T-helper 17 cell (primary cell): Measurements from ENCODE around the gene NR2C1. TPM values are rescaled to one million over a fixed set of nuclear protein-coding genes. Genes with fewer than 3 reads are reported as not detected.

Experiments
- ATAC-seq: fragments of 150-1000 bp; cut with Tn5 transposase; 2 replicates; pipeline ENCODE4 v1.10.0; 2021; ENCODE audit warnings: mild to moderate bottlenecking, moderate library complexity
- DNase-seq, 3 donors: peaks; one replicate each; pipeline versions ENCODE4 v3.0.0 to v3.0.0-alpha.2; 2020 to 2021
- H3K9me3 ChIP-seq: one replicate; pipeline ENCODE4 v1.7.0; 2013; ENCODE audit warnings: low read length, mild to moderate bottlenecking; ENCODE audit not compliant: control insufficient read depth, poor library complexity, severe bottlenecking
- H3K27ac Mint-ChIP-seq: one replicate; pipeline ENCODE4 v1.8.0; 2022; ENCODE audit warnings: mild to moderate bottlenecking, moderate library complexity, mixed read lengths
- H3K27me3 Mint-ChIP-seq: one replicate; pipeline ENCODE4 v1.8.0; 2022; ENCODE audit warnings: mixed read lengths
- H3K36me3 Mint-ChIP-seq: one replicate; pipeline ENCODE4 v1.8.0; 2022; ENCODE audit warnings: low read depth, mixed read lengths
- H3K4me1 Mint-ChIP-seq: one replicate; pipeline ENCODE4 v1.8.0; 2022; ENCODE audit warnings: mild to moderate bottlenecking, mixed read lengths
- H3K4me3 Mint-ChIP-seq: one replicate; pipeline ENCODE4 v1.8.0; 2022; ENCODE audit warnings: mild to moderate bottlenecking, moderate library complexity, mixed read lengths
- total RNA-seq, 4 donors: library from RNA in 2 of 4; stranded (reverse) in 2 of 4; gene quantifications; one replicate each; pipeline ENCODE4 v1.2.3 and lab custom pipeline; 2022 to 2026

NR2C1 gene
- total RNA-seq (10 to 100 TPM; 49.9 to 55.6 TPM), total RNA-seq (lab: John Stamatoyannopoulos, UW) (42.4 to 43.2 reads per million in 2 donors)

DNA sequence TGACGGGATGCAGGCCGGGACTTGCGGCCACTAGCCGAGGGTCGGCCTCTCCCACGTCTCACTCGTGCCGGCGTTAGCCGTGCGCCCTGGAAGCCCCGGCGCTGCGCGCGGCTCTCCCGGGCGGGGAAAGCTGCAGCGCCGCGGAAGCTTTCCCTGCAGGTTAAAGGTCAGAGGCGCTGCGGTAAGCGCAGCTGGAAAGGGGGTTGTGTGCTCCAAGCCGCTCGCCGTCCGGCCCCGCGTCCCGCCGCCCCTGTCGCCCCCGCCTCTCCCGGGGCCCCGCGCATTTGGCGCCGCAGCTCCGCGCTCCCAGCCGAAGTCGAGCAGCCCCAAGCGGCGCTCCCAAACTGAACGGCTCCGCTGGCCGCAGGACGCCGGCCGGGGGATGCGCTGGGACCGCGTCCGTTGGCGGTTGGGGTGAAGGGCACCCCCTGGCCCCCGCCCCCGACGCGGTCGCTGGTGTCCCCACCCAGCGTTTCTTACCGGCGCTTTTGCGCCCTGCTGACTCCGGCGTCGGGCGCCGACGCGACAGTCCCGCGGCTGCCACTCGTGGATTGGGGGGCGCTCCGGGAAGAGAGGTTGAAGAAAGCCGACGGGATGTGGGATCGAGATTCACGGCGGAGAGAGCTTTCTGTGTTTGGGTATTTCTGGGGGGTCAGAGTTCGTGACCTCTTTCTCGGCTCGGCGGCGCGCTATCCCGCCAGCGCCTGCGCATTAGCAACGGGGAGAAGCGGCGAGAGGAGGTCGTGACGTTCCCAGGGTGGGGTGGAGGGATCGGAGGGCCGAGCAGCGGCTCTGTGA lies at the start of gene NR2C1:
NR2C1 (minus strand) TSS at position 719 of the 798 bp plus-strand sequence. CDS start 6,234 bp downstream, outside the sequence.
- H3K9me3 ChIP-seq = no peaks in the 10 kb centered on the region
- no peaks in the 10 kb centered on the region for H3K27me3 Mint-ChIP-seq
- peak within 1 kb of the TSS; percentile 91 for H3K4me3 Mint-ChIP-seq
- DNase-seq (peak; percentile 85 to 90 (median 89)), ATAC-seq (peak; percentile 98)
- no peaks in the 10 kb centered on the region for H3K36me3 Mint-ChIP-seq
- H3K4me1 Mint-ChIP-seq = peaks cover 14% of the 10 kb centered on the region
- H3K27ac Mint-ChIP-seq = peak within 1 kb of the TSS; percentile 88

DNA sequence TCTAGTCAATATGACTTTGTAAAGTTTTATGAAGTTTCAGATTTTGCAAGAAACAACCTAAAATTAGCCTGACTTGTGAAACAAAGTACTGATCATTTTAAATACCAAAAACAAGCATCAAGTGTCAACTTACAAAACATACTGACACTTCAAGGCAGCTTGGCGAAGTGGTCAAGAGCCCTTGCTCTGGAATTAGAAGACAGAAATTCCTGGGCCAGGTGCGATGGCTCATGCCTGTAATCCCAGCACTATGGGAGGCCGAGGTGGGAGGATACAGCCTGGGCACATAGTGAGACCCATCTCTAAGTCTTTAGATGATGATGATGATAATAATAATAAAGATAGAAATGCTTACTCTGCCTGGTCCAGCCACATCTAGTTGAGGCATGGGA lies 45.4 kb upstream of the NR2C1 start:
- DNase-seq (no peak), ATAC-seq (no peak)
- H3K4me1 Mint-ChIP-seq = peaks cover 2% of the 10 kb centered on the region
- H3K4me3 Mint-ChIP-seq = no peak overlapping the region
- no peaks in the 10 kb centered on the region for H3K36me3 Mint-ChIP-seq
- H3K27me3 Mint-ChIP-seq = no peaks in the 10 kb centered on the region
- H3K9me3 ChIP-seq = no peaks in the 10 kb centered on the region
- no peak overlapping the region for H3K27ac Mint-ChIP-seq

DNA sequence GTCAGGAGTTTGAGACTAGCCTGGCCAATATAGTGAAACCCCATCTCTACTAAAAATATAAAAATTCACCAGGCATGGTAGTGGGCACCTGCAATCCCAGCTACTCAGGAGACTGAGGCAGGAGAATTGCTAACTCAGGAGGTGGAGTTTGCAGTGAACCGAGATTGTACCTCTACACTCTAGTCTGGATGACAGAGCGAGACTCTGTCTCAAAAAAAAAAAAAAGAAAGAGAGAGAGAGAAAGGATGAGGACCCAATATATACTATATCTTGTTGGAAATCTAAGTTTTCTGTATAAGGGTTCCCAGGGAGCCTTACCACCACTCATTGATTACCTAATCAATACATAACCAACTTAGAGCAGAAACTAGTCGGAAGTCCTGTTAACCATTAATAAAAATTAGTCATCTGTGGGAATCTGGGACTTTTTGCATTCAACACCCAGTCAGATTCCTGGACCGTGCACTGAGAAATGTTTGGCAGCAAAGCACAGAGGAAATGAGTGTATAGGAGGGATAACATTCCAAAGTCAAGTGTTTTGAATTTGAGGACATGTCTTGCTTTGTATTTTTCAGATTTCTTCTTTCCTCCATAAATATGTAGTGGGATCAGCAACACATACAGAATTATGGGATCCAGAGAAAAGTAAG lies 44.8 kb upstream of the NR2C1 start:
- Mint-ChIP-seq H3K27me3 (no peaks in the 10 kb centered on the region), H3K4me1 (peaks cover 2% of the 10 kb centered on the region), H3K4me3 (no peak overlapping the region), H3K36me3 (no peaks in the 10 kb centered on the region), H3K27ac (no peak overlapping the region)
- no peak for DNase-seq
- H3K9me3 ChIP-seq = no peaks in the 10 kb centered on the region
- ATAC-seq = no peak

DNA sequence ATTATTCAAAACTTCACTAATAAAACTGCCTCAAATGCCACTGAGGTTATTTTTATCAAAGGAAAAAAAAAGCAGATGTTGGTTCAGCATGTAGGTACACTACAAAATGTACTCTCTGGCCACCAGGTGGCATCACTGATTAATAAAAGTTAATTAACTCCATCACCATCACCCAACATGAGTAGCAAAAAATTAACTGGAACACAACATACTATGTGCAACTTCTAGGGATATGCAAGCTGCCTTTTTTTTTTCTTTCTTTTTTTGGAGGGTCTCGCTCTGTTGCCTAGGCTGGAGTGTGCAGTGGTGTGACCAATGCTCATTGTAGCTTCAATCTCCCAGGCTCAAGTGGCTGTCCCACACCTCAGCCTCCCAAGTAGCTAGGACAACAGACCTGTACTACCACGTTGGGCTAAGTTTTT lies 43.8 kb upstream of the NR2C1 start:
- Mint-ChIP-seq H3K36me3 (no peaks in the 10 kb centered on the region), H3K4me3 (no peak overlapping the region), H3K4me1 (peaks cover 2% of the 10 kb centered on the region), H3K27me3 (no peaks in the 10 kb centered on the region), H3K27ac (peak overlapping the region; percentile 87)
- no peaks in the 10 kb centered on the region for H3K9me3 ChIP-seq
- ATAC-seq (peak; percentile 87), DNase-seq (peak; percentile 20 to 44 (median 32))

DNA sequence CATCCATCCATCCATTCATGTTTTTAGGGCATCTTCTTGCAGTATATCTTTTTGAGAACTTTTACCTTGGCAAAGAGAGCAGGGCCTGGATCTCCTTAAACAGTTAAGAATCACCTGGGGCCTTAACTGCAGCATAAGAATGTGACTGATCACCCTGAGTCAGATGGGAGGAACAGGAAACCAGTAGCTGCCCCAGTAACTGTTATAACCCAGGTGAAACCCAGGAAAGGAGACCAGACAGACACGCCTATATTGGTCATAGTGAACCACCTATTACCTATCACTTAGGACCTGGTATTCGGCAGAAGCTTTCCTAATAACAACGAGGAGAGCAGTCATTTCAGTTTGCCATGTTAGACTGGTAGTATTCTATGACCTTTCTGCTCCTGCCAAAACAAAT lies 43.4 kb upstream of the NR2C1 start:
- H3K4me3 Mint-ChIP-seq = no peak overlapping the region
- H3K27me3 Mint-ChIP-seq = no peaks in the 10 kb centered on the region
- DNase-seq (no peak), ATAC-seq (peak; percentile 85)
- no peaks in the 10 kb centered on the region for H3K9me3 ChIP-seq
- no peaks in the 10 kb centered on the region for H3K36me3 Mint-ChIP-seq
- H3K27ac Mint-ChIP-seq = peak overlapping the region; percentile 87
- peaks cover 2% of the 10 kb centered on the region for H3K4me1 Mint-ChIP-seq

DNA sequence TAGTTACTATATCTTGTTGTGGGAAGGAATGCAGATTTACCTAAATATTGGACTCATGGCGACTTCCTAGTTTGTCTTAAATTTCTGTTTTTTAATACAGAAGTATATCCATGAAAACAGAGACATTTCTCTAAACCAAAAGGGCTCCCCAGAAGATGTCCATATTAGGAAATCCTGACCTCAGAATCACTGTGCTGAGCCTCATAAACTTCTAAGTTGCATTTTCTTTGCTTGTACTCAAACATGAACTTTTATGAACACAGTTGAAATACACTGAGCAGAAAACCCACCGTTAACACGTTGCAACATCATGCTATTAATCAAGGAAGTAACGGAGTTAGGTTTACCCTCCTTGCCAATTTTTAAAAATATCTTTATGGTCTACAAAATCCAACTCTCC lies 42.9 kb upstream of the NR2C1 start:
- H3K4me3 Mint-ChIP-seq = no peak overlapping the region
- H3K36me3 Mint-ChIP-seq = no peaks in the 10 kb centered on the region
- peaks cover 5% of the 10 kb centered on the region for H3K4me1 Mint-ChIP-seq

DNA sequence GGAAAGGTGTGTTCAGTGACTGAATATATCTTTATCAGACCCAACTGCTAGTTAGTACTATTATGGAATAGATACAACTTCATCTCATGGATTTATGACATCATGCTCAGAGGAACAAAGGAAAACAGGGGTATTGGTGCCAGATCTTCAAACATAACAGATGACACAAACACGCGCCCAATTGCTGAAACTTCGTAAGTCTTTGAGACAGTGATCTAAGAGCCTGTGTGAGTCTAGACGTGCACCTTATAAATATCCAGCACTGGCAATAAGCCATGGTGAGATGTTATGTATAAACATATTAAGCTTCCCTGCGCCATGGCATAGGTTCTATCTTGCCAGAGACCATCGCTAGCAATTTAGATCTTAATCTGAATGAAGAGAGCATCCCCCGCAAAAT lies 42.2 kb upstream of the NR2C1 start:
- Mint-ChIP-seq H3K4me1 (peaks cover 10% of the 10 kb centered on the region), H3K27me3 (no peaks in the 10 kb centered on the region), H3K27ac (no peak overlapping the region), H3K4me3 (no peak overlapping the region), H3K36me3 (no peaks in the 10 kb centered on the region)
- ATAC-seq (no peak), DNase-seq (no peak)
- H3K9me3 ChIP-seq = no peaks in the 10 kb centered on the region

More for the DNA sequence above, 42.9 kb upstream of the NR2C1 start:
- DNase-seq = no peak
- no peaks in the 10 kb centered on the region for H3K9me3 ChIP-seq
- no peak for ATAC-seq
- no peaks in the 10 kb centered on the region for H3K27me3 Mint-ChIP-seq
- H3K27ac Mint-ChIP-seq = peak overlapping the region; percentile 87

DNA sequence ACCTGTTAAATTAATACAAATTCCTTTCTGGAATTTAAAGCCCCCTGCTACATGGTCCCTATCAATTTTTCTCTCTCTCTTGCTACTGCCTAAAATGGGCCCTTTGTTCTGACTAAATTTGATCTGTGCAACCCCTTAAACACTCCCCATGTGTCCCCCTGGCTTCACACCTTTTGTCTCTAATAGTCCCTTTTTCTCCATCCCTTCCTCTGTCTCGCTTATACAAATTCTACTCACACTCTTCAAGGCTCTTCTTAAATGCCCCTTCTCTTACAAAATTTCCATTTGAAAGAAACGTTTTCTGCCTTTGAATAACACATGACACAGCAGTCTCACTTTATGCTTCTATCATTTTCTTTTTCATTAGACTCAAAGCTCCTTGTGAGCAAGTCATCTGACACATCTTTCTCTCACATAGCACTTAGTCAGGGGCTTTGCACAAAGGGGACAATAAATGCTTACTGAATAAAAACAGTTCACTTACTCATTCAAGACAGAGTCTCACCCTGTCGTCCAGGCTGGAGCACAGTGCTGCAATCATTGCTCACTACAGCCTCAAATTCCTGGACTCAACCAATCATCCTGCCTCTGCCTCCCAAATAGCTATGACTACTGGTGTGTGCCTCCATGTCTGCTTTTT lies 41.5 kb upstream of the NR2C1 start:
- Mint-ChIP-seq H3K4me3 (no peak overlapping the region), H3K4me1 (peaks cover 10% of the 10 kb centered on the region), H3K27ac (no peak overlapping the region), H3K36me3 (no peaks in the 10 kb centered on the region), H3K27me3 (no peaks in the 10 kb centered on the region)
- no peaks in the 10 kb centered on the region for H3K9me3 ChIP-seq
- ATAC-seq (no peak), DNase-seq (no peak)

DNA sequence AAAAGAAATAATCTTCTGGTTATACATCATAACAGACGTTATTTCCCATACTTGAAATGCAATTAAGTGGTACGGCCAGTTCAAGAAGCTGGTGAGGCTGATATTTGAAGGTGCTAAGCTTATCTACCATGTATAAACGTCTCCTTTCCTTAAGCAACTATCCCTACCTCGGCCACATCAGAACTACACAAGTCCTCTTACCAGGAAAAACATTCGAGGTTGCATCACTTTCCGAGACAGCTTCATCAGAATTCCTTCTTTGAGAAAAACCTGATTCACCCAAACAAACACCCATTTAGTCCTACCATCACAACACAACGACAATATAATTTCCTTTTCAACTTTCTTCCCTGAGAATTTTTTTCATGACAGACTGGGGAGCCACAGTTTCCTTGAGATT lies 33.9 kb upstream of the NR2C1 start:
- Mint-ChIP-seq H3K36me3 (peaks cover 2% of the 10 kb centered on the region), H3K4me1 (peaks cover 20% of the 10 kb centered on the region), H3K4me3 (no peak overlapping the region), H3K27ac (no peak overlapping the region), H3K27me3 (peaks cover 8% of the 10 kb centered on the region)
- no peaks in the 10 kb centered on the region for H3K9me3 ChIP-seq
- DNase-seq = no peak
- no peak for ATAC-seq

DNA sequence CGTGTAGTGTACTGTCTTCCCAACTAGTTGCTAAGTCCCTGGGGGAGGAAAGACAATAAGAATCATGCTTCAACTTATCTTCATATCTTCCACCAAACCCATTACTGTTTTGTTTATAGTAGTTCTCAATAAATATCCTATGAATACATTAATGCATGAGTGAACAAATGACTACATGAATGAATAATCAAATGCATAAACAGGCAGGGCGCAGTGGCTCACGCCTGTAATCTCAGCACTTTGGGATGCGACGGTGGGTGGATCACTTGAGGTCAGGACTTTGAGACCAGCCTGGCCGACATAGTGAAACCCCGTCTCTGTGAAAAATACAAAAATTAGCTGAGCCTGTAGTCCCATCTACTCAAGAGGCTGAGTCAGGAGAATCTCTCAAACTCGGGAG lies 32.1 kb upstream of the NR2C1 start:
- H3K4me3 Mint-ChIP-seq = no peak overlapping the region
- no peaks in the 10 kb centered on the region for H3K9me3 ChIP-seq
- DNase-seq = no peak
- H3K4me1 Mint-ChIP-seq = peaks cover 12% of the 10 kb centered on the region
- H3K27ac Mint-ChIP-seq = no peak overlapping the region
- H3K36me3 Mint-ChIP-seq = peaks cover 2% of the 10 kb centered on the region
- peaks cover 11% of the 10 kb centered on the region for H3K27me3 Mint-ChIP-seq
- no peak for ATAC-seq

DNA sequence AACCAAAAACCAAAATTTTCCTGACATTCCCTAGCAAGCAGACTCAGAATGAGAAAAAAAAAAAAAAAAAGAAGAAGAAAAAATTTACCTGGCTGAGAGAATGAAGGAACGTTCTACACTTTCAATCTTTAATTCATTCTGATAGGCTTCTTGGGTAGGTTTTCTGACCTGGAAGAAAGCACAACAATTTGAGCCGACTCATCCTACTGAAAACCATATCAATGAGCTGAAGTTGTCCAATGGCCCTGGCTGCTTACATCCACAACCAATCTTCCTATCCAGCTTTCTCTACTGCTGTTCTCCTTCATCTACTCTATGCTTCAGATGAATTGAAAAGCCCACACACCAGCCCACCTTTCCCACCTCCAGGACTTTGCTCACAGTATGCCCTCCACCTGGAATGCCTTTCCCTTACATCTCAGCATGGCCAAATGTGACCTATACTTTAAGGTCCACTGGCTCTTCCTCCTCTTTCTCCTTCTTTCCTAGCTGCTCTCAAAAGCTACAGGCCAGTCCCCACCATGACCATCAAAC lies 31.6 kb upstream of the NR2C1 start:
- H3K4me3 Mint-ChIP-seq = no peak overlapping the region
- no peaks in the 10 kb centered on the region for H3K9me3 ChIP-seq
- H3K36me3 Mint-ChIP-seq = peaks cover 2% of the 10 kb centered on the region
- no peak for ATAC-seq
- peaks cover 16% of the 10 kb centered on the region for H3K27me3 Mint-ChIP-seq
- no peak overlapping the region for H3K27ac Mint-ChIP-seq
- peaks cover 12% of the 10 kb centered on the region for H3K4me1 Mint-ChIP-seq
- no peak for DNase-seq

DNA sequence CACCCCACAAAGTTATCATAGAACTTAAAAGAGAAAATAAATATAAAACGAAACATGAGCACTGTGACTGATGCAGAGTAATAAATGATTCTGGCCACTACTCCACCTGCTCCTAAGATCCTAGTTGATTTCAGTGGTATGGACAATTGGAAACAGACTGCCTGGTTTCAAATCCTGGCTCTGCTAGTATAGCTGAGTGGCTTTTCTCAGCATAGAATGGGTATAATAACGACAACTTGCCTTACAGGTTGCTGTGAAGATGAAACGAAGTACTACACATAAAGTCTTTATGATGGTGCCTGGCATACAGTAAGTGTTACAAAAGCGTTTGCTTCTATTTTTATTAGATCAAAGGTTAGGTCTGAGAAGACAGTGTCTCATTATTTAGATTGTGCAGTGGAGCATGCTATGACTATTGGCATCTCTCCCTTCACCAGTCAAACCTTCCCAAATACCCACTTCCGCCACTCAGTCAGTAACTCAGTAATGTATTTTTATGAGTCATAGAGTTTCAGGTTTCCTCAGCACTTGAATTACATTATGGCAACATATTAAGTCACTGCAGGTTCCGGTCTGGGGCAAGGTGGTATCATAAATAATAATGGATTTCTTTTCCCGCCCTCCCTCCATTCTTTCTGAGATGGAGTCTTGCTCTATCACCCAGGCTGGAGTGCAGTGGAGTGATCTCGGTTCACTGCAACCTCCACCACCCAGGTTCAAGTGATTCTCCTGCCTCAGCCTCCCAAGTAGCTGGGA lies 29.7 kb upstream of the NR2C1 start:
- Mint-ChIP-seq H3K36me3 (peaks cover 2% of the 10 kb centered on the region), H3K4me1 (peaks cover 10% of the 10 kb centered on the region), H3K27me3 (peaks cover 17% of the 10 kb centered on the region), H3K27ac (no peak overlapping the region), H3K4me3 (peak overlapping the region; percentile 63)
- peak; percentile 77 for ATAC-seq
- no peaks in the 10 kb centered on the region for H3K9me3 ChIP-seq
- DNase-seq = no peak
